Activated CD4-positive, alpha-beta T cell treated with anti-CD3 and anti-CD28 coated beads, Interleukin-2, amount 10 ng/mL, durations not matched to agents 24 days and 14 days (primary cell): ENCODE results near the gene GOLM1. TPM values are rescaled to one million over a fixed set of nuclear protein-coding genes. Genes with fewer than 3 reads are reported as not detected.

Experiments
- DNase-seq: peaks from one replicate; pipeline ENCODE4 v3.0.0; 2022
- H3K27ac Mint-ChIP-seq: one replicate; pipeline ENCODE4 v1.8.0; 2022; ENCODE audit warnings: mild to moderate bottlenecking, mixed read lengths
- H3K27me3 Mint-ChIP-seq: one replicate; pipeline ENCODE4 v1.8.0; 2022; ENCODE audit warnings: mixed read lengths
- H3K36me3 Mint-ChIP-seq: one replicate; pipeline ENCODE4 v1.8.0; 2022; ENCODE audit warnings: low read depth, mild to moderate bottlenecking, mixed read lengths
- H3K4me1 Mint-ChIP-seq: one replicate; pipeline ENCODE4 v1.8.0; 2021; ENCODE audit warnings: mixed read lengths
- H3K4me3 Mint-ChIP-seq: one replicate; pipeline ENCODE4 v1.8.0; 2022; ENCODE audit warnings: mild to moderate bottlenecking, moderate library complexity, mixed read lengths
- H3K9me3 Mint-ChIP-seq: one replicate; pipeline ENCODE4 v1.8.0; 2021; ENCODE audit warnings: mixed read lengths
- intact Hi-C: fragments of 100-400 bp; cut with micrococcal nuclease; formaldehyde crosslinking; loops from one replicate; pipeline ENCODE4 v1.15.1; 2023
- total RNA-seq: library from RNA; stranded (reverse); gene quantifications from 2 replicates; pipeline ENCODE4 v1.2.3, GENCODE V29; 2022

GOLM1 gene
- total RNA-seq, 1 donor from 2014 or later = 5.5 TPM

GRCh38 chr9:86112057-86112456 is 12.7 kb upstream of the GOLM1 start:
- peaks cover 1% of the 10 kb centered on the region for H3K4me1 Mint-ChIP-seq
- H3K36me3 Mint-ChIP-seq = no peaks in the 10 kb centered on the region
- H3K27me3 Mint-ChIP-seq = peaks cover 7% of the 10 kb centered on the region
- no peak for DNase-seq
- intact Hi-C loops = no loop called here
- no peak overlapping the region for H3K27ac Mint-ChIP-seq
- no peak overlapping the region for H3K4me3 Mint-ChIP-seq
- peaks cover 7% of the 10 kb centered on the region for H3K9me3 Mint-ChIP-seq

GRCh38 chr9:86102626-86103025 is 3.3 kb upstream of the GOLM1 start:
- no peak for DNase-seq
- Mint-ChIP-seq H3K4me3 (no peak overlapping the region), H3K27ac (no peak overlapping the region), H3K27me3 (peaks cover 54% of the 10 kb centered on the region), H3K36me3 (peaks cover 2% of the 10 kb centered on the region), H3K4me1 (peaks cover 9% of the 10 kb centered on the region), H3K9me3 (peaks cover 3% of the 10 kb centered on the region)
- intact Hi-C loops = loop anchor here (5.0 kb wide), 1 partner anchor 250 kb away; the partner anchor contains the start of gene TUT7

- intact Hi-C loops = loop anchor here (5.0 kb wide), 2 partner anchors 158 to 252 kb away; partner anchors contain the start of genes NAA35 and TUT7
- peak; percentile 71 for DNase-seq
- Mint-ChIP-seq H3K27ac (peak overlapping the region; percentile 88), H3K27me3 (peaks cover 63% of the 10 kb centered on the region), H3K4me1 (peaks cover 5% of the 10 kb centered on the region), H3K36me3 (peaks cover 2% of the 10 kb centered on the region), H3K9me3 (no peaks in the 10 kb centered on the region), H3K4me3 (peak overlapping the region; percentile 91)
Observed at GRCh38 chr9:86099701-86100364, 475 bp upstream of the GOLM1 start.

GRCh38 chr9:86097510-86098224 is 1.7 kb downstream of the GOLM1 start:
- intact Hi-C loops = loop anchor here (5.0 kb wide), 1 partner anchor 155 kb away; the partner anchor contains the start of gene NAA35
- Mint-ChIP-seq H3K36me3 (peaks cover 2% of the 10 kb centered on the region), H3K27me3 (peaks cover 50% of the 10 kb centered on the region)

GRCh38 chr9:86096386-86096785 is 3.0 kb downstream of the GOLM1 start:
- Mint-ChIP-seq H3K36me3 (peaks cover 2% of the 10 kb centered on the region), H3K4me1 (peaks cover 5% of the 10 kb centered on the region), H3K27ac (no peak overlapping the region), H3K9me3 (no peaks in the 10 kb centered on the region), H3K4me3 (no peak overlapping the region), H3K27me3 (peaks cover 40% of the 10 kb centered on the region)
- DNase-seq = no peak
- intact Hi-C loops = loop anchor here (5.0 kb wide), 1 partner anchor 154 kb away; the partner anchor contains the start of gene NAA35

More at GRCh38 chr9:86097510-86098224, 1.7 kb downstream of the GOLM1 start:
- peak overlapping the region; percentile 51 for H3K4me3 Mint-ChIP-seq
- H3K4me1 Mint-ChIP-seq = peaks cover 5% of the 10 kb centered on the region
- no peaks in the 10 kb centered on the region for H3K9me3 Mint-ChIP-seq
- no peak overlapping the region for H3K27ac Mint-ChIP-seq
- no peak for DNase-seq

GRCh38 chr9:86093788-86094555 is 5.4 kb downstream of the GOLM1 start:
- Mint-ChIP-seq H3K27ac (no peak overlapping the region), H3K4me3 (no peak overlapping the region), H3K9me3 (no peaks in the 10 kb centered on the region), H3K4me1 (no peaks in the 10 kb centered on the region), H3K36me3 (no peaks in the 10 kb centered on the region), H3K27me3 (peaks cover 30% of the 10 kb centered on the region)
- intact Hi-C loops = no loop called here
- no peak for DNase-seq

- H3K36me3 Mint-ChIP-seq = no peaks in the 10 kb centered on the region
- intact Hi-C loops = no loop called here
Observed at GRCh38 chr9:86091477-86091876, 7.9 kb downstream of the GOLM1 start.

GRCh38 chr9:86082870-86083269 is 16.5 kb downstream of the GOLM1 start:
- H3K4me1 Mint-ChIP-seq = no peaks in the 10 kb centered on the region
- H3K4me3 Mint-ChIP-seq = no peak overlapping the region
- H3K27me3 Mint-ChIP-seq = peaks cover 8% of the 10 kb centered on the region
- no peaks in the 10 kb centered on the region for H3K9me3 Mint-ChIP-seq
- DNase-seq = no peak
- no peak overlapping the region for H3K27ac Mint-ChIP-seq
- no peaks in the 10 kb centered on the region for H3K36me3 Mint-ChIP-seq
- intact Hi-C loops = no loop called here

More at GRCh38 chr9:86091477-86091876, 7.9 kb downstream of the GOLM1 start:
- peaks cover 3% of the 10 kb centered on the region for H3K9me3 Mint-ChIP-seq
- H3K4me3 Mint-ChIP-seq = no peak overlapping the region
- H3K27ac Mint-ChIP-seq = no peak overlapping the region
- DNase-seq = no peak
- peaks cover 25% of the 10 kb centered on the region for H3K27me3 Mint-ChIP-seq
- H3K4me1 Mint-ChIP-seq = no peaks in the 10 kb centered on the region

GRCh38 chr9:86079865-86080469 is 19.4 kb downstream of the GOLM1 start:
- H3K36me3 Mint-ChIP-seq = no peaks in the 10 kb centered on the region
- no peak overlapping the region for H3K4me3 Mint-ChIP-seq
- H3K4me1 Mint-ChIP-seq = peaks cover 7% of the 10 kb centered on the region
- peaks cover 2% of the 10 kb centered on the region for H3K27me3 Mint-ChIP-seq
- no peak overlapping the region for H3K27ac Mint-ChIP-seq
- H3K9me3 Mint-ChIP-seq = no peaks in the 10 kb centered on the region
- DNase-seq = no peak
- intact Hi-C loops = no loop called here

- no peak overlapping the region for H3K4me3 Mint-ChIP-seq
- H3K36me3 Mint-ChIP-seq = no peaks in the 10 kb centered on the region
- peaks cover 8% of the 10 kb centered on the region for H3K4me1 Mint-ChIP-seq
- no peak overlapping the region for H3K27ac Mint-ChIP-seq
- H3K27me3 Mint-ChIP-seq = peaks cover 2% of the 10 kb centered on the region
- no peaks in the 10 kb centered on the region for H3K9me3 Mint-ChIP-seq
- intact Hi-C loops = no loop called here
- DNase-seq = no peak
Observed at GRCh38 chr9:86079421-86079831, 19.9 kb downstream of the GOLM1 start.

- Mint-ChIP-seq H3K4me3 (no peak overlapping the region), H3K27ac (no peak overlapping the region), H3K4me1 (peaks cover 8% of the 10 kb centered on the region), H3K9me3 (no peaks in the 10 kb centered on the region), H3K36me3 (no peaks in the 10 kb centered on the region), H3K27me3 (no peaks in the 10 kb centered on the region)
- DNase-seq = no peak
- intact Hi-C loops = no loop called here
Observed at GRCh38 chr9:86078731-86079130, 20.6 kb downstream of the GOLM1 start.

- H3K27ac Mint-ChIP-seq = no peak overlapping the region
- intact Hi-C loops = no loop called here
- no peak for DNase-seq
- no peaks in the 10 kb centered on the region for H3K9me3 Mint-ChIP-seq
- H3K27me3 Mint-ChIP-seq = no peaks in the 10 kb centered on the region
- H3K36me3 Mint-ChIP-seq = no peaks in the 10 kb centered on the region
- H3K4me1 Mint-ChIP-seq = peaks cover 8% of the 10 kb centered on the region
- H3K4me3 Mint-ChIP-seq = no peak overlapping the region
Observed at GRCh38 chr9:86077276-86077675, 22.1 kb downstream of the GOLM1 start.
